OCI-LY7 (cell line): ENCODE results near the gene RHBDD3. TPM values are rescaled to one million over a fixed set of nuclear protein-coding genes. Genes with fewer than 3 reads are reported as not detected.

Source experiments
- BruUV-seq: library from RNA; stranded (reverse); fragments of 400-500 nt; replicated peaks from 2 replicates; lab custom pipeline; 2021; lab: Mats Ljungman, UMichigan
- CTCF ChIA-PET: fragments of 300-600 bp; sonication (Branson Sonifier 250); formaldehyde crosslinking; loops from one replicate; lab custom pipeline; 2022; ENCODE audit warnings: antibody characterized with exemption; ENCODE audit not compliant: unreplicated experiment; lab: Charles Lee
- POLR2A ChIA-PET: fragments of 300-600 bp; sonication (Branson Sonifier 250); formaldehyde crosslinking; loops from one replicate; lab custom pipeline; 2022; ENCODE audit warnings: antibody characterized with exemption; lab: Charles Lee
- DNase-seq: peaks from one replicate; pipeline ENCODE4 v3.0.0-alpha.2; 2015; ENCODE audit warnings: low spot score
- H2AFZ ChIP-seq: fragments of 200-600 bp; sonication (generic), shearing (Covaris generic); 2 replicates; pipeline ENCODE4 v1.6.1; 2014; ENCODE audit warnings: mild to moderate bottlenecking, antibody characterized with exemption, low read length, moderate library complexity
- H3K27ac ChIP-seq: fragments of 200-600 bp; sonication (generic); 2 replicates; pipeline ENCODE4 v1.5.1; 2014; ENCODE audit warnings: mixed run types, low read depth, mild to moderate bottlenecking, moderate library complexity, low read length, inconsistent platforms; ENCODE audit not compliant: poor library complexity, severe bottlenecking
- H3K36me3 ChIP-seq: fragments of 200-600 bp; sonication (generic); 2 replicates; pipeline ENCODE4 v1.6.1; 2014; ENCODE audit warnings: mild to moderate bottlenecking, antibody characterized with exemption, low read length, moderate library complexity, mixed read lengths; ENCODE audit not compliant: insufficient read depth
- H3K4me1 ChIP-seq: fragments of 200-600 bp; sonication (generic); 2 replicates; pipeline ENCODE4 v1.5.1; 2014; ENCODE audit warnings: mild to moderate bottlenecking, low read length; ENCODE audit not compliant: insufficient read depth, poor library complexity, severe bottlenecking
- H3K4me2 ChIP-seq: fragments of 200-600 bp; sonication (generic); 2 replicates; pipeline ENCODE4 v1.6.1; 2014; ENCODE audit warnings: mild to moderate bottlenecking, low read length
- H3K4me3 ChIP-seq: fragments of 200-600 bp; sonication (generic); 2 replicates; pipeline ENCODE4 v1.5.1; 2014; ENCODE audit warnings: mild to moderate bottlenecking, low read depth, low read length; ENCODE audit not compliant: poor library complexity, severe bottlenecking
- H3K79me2 ChIP-seq: fragments of 200-600 bp; sonication (generic); 2 replicates; pipeline ENCODE4 v1.6.1; 2016; ENCODE audit warnings: low read depth, mild to moderate bottlenecking, low read length, moderate library complexity, mixed read lengths; ENCODE audit not compliant: insufficient read depth
- H3K9me2 ChIP-seq: fragments of 200-600 bp; sonication (generic); 2 replicates; pipeline ENCODE4 v1.6.1; 2016; ENCODE audit warnings: mild to moderate bottlenecking, low read length, mixed read lengths; ENCODE audit not compliant: insufficient read depth
- H3K9me3 ChIP-seq: fragments of 200-600 bp; sonication (generic); 2 replicates; pipeline ENCODE4 v1.6.1; 2014; ENCODE audit warnings: mild to moderate bottlenecking, mixed run types, low read length, mixed read lengths
- H4K20me1 ChIP-seq: fragments of 200-600 bp; sonication (generic); 2 replicates; pipeline ENCODE4 v1.6.1; 2014; ENCODE audit warnings: mild to moderate bottlenecking, antibody characterized with exemption, low read length, moderate library complexity, mixed read lengths; ENCODE audit not compliant: insufficient read depth
- EZH2phosphoT487 ChIP-seq: fragments of 200-600 bp; sonication (generic); IDR thresholded peaks from 2 replicates; pipeline ENCODE4 v1.6.1; 2018; ENCODE audit warnings: low read depth, borderline replicate concordance, mild to moderate bottlenecking, mixed run types, antibody characterized with exemption, low read length, moderate library complexity, mixed read lengths
- intact Hi-C: fragments of 100-400 bp; cut with micrococcal nuclease; formaldehyde crosslinking; loops from one replicate; pipeline ENCODE4 v1.10.0; 2022; ENCODE audit not compliant: unreplicated experiment
- total RNA-seq, 2 experiments: library from RNA; depleted of rRNA in 1 of 2; stranded (reverse); fragments of >200 nt in 1 of 2; shearing (Covaris generic) in 1 of 2; gene quantifications; 2 replicates each; pipeline ENCODE4 v1.2.3, GENCODE V29; 2014 to 2022
- TF ChIP-seq, protein P1 (sequence below): fragments of 200-600 bp; sonication (generic); conservative IDR thresholded peaks from 2 replicates; pipeline ENCODE4 v1.5.1; 2014; ENCODE audit warnings: mild to moderate bottlenecking, antibody characterized with exemption, low read length, moderate library complexity, mixed read lengths

Gene RHBDD3
- total RNA-seq, 2 experiments from 2014 or later: 39.2 to 44.5 TPM

DNA sequence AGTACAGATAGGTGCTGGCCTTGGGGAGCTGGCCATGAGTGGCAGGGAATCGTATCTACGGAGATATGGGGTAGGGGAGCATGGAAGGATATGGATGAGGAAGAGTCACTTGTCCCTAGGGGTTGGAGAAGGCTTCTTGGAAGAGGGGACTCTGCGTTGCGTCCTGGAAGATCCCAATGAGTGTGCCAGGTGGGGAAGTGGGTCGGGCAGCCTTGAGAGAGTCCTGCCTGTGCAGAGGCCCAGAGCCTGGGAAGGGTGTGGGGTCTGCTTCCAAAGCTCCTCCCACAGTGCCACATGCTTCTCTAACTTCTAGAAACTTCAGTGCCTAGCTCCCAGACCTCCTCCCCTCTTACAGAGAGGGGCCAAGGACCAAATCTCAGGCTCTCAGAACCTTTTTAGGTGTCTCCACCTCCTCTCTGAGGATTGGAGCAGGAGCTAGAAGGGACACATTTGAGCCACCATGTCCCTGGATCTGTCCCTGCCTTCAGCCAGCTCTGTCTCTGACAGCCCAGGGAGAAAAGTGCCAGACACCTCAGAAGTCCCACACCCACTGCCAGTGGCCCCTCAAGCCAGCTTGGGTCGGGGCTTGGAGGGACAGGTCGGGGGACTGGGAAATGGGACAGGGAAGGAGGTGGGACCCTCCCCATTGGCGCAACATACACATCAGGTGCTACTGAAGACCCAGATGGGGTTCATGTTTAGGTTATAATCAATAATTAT, 11.0 kb downstream of the RHBDD3 start:
- ChIA-PET POLR2A (no interaction called here), CTCF (no interaction called here)
- intact Hi-C loops: no loop called here
- H3K4me3 ChIP-seq: no peak overlapping the region
- no peaks in the 10 kb centered on the region for H3K36me3 ChIP-seq
- no peak overlapping the region for H3K4me2 ChIP-seq
- TF ChIP-seq EZH2phosphoT487: no peak
- TF ChIP-seq, protein P1, sequence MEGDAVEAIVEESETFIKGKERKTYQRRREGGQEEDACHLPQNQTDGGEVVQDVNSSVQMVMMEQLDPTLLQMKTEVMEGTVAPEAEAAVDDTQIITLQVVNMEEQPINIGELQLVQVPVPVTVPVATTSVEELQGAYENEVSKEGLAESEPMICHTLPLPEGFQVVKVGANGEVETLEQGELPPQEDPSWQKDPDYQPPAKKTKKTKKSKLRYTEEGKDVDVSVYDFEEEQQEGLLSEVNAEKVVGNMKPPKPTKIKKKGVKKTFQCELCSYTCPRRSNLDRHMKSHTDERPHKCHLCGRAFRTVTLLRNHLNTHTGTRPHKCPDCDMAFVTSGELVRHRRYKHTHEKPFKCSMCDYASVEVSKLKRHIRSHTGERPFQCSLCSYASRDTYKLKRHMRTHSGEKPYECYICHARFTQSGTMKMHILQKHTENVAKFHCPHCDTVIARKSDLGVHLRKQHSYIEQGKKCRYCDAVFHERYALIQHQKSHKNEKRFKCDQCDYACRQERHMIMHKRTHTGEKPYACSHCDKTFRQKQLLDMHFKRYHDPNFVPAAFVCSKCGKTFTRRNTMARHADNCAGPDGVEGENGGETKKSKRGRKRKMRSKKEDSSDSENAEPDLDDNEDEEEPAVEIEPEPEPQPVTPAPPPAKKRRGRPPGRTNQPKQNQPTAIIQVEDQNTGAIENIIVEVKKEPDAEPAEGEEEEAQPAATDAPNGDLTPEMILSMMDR: no peak
- no peaks in the 10 kb centered on the region for H4K20me1 ChIP-seq
- H3K9me3 ChIP-seq: no peaks in the 10 kb centered on the region
- H3K4me1 ChIP-seq: no peaks in the 10 kb centered on the region
- H3K27ac ChIP-seq: no peak overlapping the region
- H3K9me2 ChIP-seq: no peaks in the 10 kb centered on the region
- BruUV-seq: no TSS peak
- no peak overlapping the region for H2AFZ ChIP-seq
- no peaks in the 10 kb centered on the region for H3K79me2 ChIP-seq
- no peak for DNase-seq

DNA sequence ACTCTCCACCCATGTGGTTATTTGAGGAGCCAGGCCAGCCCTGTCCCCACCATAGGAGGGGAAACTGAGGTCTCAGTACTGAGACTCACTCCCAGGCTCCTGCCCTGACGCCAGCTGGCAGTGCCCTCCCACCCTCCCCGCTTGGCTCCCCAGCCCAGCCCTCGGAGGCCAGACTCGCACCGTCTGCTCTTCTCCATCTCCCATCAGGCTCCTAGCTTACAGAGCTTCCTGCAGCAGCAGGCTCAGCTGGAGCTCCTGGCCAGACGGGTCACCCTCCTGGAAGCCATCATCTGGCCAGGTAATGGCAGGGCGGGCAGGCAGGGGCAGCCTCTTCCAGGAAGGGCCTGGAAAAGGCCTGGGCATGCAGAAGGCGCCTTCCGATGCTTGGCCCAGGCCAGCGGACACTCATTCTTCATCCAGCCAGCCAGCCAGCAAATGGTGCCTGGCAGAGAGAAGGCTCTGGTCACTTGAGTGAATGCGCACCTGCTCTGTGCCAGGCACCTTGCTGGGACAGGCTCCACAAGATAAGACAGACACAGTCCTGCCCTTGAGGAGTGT, 12.6 kb downstream of the RHBDD3 start:
- Histone ChIP-seq H2AFZ (no peak overlapping the region), H3K4me1 (no peaks in the 10 kb centered on the region), H3K4me3 (no peak overlapping the region), H3K79me2 (no peaks in the 10 kb centered on the region), H3K36me3 (no peaks in the 10 kb centered on the region), H3K4me2 (no peak overlapping the region), H4K20me1 (no peaks in the 10 kb centered on the region), H3K9me2 (no peaks in the 10 kb centered on the region), H3K9me3 (no peaks in the 10 kb centered on the region), H3K27ac (no peak overlapping the region)
- ChIA-PET POLR2A (no interaction called here), CTCF (no interaction called here)
- TF ChIP-seq, protein P1: no peak
- no peak for TF ChIP-seq EZH2phosphoT487
- DNase-seq: no peak
- intact Hi-C loops: no loop called here
- BruUV-seq: no TSS peak

DNA sequence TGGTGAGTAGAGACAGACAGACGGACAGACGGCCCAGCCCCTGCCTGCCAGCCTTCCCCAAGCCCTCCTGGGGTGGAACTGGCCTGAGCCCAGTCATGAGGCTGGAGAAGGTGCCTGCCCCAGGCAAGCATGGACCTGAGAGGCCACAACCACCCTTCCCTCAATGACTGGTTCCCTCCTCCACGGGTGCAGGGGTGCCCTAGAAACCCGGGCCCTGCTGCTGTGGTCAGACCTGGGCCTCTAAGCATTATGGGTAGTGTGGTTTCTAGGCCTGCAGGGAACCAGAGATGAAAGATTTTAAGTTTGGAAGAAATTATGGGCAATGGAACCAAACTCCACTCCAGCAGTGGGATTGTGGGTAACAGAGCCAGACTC, 13.5 kb downstream of the RHBDD3 start:
- no peak for DNase-seq
- no peak for TF ChIP-seq EZH2phosphoT487
- TF ChIP-seq, protein P1: no peak
- Histone ChIP-seq H3K9me2 (no peaks in the 10 kb centered on the region), H2AFZ (no peak overlapping the region), H4K20me1 (no peaks in the 10 kb centered on the region), H3K4me1 (no peaks in the 10 kb centered on the region), H3K79me2 (no peaks in the 10 kb centered on the region), H3K27ac (no peak overlapping the region), H3K4me3 (no peak overlapping the region), H3K4me2 (no peak overlapping the region), H3K9me3 (no peaks in the 10 kb centered on the region), H3K36me3 (no peaks in the 10 kb centered on the region)
- BruUV-seq: no TSS peak
- intact Hi-C loops: no loop called here
- POLR2A ChIA-PET: no interaction called here
- CTCF ChIA-PET: no interaction called here
